Non-pigmented ciliary epithelial cell (primary cell): ENCODE measurements around the gene FOXN3.

Experiments used
- DNase-seq: peaks from one replicate; pipeline ENCODE4 v3.0.0-alpha.2; 2010; ENCODE audit warnings: low read depth

The FOXN3 gene

DNA sequence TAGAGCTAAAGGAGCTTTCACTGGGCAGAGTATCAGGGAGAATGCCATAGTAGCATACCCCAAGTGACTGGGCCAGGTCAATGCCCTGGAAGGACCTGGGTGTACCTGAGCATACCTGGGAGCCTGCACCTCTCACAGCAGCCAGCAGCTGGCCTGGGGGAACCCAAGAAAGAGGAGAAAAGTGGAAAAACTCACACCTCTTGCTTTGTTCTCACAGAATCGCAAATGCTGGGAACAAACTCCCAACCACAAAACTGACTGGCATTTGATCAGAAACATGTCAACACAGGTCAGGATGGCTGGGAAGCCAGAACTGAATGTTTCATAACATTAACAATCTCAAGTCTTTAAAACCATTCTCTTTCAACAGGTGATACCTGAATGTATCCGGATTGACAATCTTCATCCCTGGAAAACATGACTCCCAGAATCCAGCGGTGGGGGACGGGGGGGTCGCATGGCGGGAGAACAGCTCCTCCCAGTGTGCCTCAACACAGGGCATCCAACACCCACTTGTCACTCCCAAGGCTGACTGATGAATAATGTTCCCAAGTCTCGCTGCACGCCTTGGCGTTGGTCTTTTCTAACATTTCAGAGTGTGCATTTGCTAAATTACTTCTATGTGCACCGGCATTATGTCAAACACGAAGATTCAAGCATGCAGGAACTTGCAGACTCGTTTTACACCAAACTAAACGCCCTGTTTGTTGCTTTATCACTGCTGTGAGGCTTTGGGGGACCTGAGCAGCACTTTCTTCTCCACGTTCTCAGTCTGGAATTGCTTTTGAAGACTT, 7.9 kb downstream of the FOXN3 start:
- DNase-seq = no peak

DNA sequence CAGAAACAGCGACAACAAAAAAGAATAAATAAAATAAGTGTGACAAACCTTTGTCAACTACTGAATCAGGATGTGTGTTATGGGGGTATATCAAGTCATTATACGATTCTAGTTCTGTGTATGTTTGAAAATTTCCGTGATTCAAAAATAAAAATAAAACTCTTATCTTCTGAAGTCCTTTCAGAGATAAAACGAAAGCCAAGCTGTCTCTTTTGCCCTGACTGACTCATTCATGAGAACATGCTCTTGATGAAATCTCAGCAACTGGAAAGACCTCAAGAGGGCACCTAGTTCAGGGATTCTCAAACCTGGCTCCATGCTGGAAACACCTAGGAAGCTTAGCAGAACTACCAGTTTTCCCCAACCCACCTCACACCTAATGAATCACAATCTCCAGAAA, 9.2 kb downstream of the FOXN3 start:
- no peak for DNase-seq

DNA sequence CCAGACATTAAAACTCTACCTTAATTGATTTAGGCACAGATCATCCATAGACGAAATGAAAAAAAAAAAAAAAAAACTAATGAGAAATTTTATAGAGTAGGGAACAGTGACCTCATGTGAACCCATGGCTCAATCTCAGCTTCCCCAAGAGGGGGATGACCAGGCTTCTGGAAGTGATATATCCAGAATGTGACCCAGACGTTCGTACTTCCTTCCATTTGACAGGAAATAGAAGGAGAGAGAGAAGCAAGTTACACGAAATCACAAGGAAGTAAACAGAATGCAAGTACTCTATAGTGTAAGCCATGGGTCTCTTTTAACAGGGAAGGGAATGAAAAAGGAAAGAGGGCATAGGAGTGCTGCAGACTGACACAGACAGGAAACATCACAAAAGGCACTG, 10.1 kb downstream of the FOXN3 start:
- no peak for DNase-seq

- no peak for DNase-seq
Measured at GRCh38 chr14:89406361-89406760, 10.7 kb downstream of the FOXN3 start.

DNA sequence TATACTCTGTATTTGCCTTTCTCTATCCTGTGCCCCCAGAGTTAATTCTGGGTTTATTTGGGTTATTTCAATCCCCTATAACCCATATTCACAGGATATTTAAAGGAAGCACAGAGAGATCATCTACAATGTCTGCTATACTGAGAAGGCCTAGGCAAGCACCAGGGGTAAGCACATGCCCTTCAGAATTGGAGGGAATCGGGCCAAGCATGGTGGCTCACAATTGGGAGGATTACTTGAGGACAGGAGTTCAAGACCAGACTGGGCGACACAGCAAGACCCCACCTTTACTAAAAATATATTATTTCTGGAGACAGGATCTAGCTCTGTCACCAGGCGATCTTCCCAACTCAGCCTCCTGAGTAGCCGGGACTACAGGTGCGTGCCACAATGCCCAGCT, 11.3 kb downstream of the FOXN3 start:
- DNase-seq = no peak

DNA sequence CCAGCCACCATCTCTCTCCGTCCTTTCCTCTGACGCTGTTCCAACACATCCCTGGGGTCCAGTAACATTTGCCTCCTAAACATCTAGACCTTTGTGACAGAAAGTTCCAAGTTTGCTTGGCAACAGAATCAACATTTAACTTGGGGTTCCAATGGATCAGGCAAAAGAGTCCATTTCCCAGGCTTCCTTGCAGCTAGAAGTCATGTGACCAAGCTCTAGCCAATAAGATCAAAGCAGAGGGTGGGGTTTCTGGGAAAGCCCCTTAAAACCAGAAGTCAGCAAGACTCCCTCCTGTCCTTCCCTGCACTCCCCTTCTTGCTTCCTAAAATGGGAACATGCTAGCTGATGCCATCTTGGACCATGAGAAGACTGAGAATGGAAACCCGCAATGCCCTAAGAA, 14.7 kb downstream of the FOXN3 start:
- DNase-seq = no peak

- no peak for DNase-seq
Measured at GRCh38 chr14:89401761-89402160, 15.3 kb downstream of the FOXN3 start.

- DNase-seq = no peak
Measured at GRCh38 chr14:89401241-89401640, 15.8 kb downstream of the FOXN3 start.

DNA sequence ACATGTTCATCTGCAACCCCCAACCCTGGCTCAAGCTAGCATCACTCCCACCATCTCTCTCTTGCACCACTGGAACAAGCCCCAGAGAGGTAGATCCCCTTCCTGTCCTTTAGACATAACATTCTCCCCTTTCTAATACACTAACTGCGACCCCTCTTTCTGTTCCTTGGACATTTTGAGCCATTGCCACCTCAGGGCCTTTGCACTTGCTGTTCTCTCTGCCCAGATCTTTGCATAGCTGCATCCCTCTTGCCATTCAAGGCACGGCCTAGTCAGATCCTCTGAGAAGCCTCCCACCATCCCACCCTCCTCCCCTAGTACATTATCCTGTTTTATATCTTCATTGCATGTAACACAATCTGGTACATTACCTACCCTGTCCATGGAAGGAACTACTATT, 16.5 kb downstream of the FOXN3 start:
- DNase-seq = no peak

- peak; percentile 65 for DNase-seq
Measured at GRCh38 chr14:89399594-89400068, 17.4 kb downstream of the FOXN3 start.

DNA sequence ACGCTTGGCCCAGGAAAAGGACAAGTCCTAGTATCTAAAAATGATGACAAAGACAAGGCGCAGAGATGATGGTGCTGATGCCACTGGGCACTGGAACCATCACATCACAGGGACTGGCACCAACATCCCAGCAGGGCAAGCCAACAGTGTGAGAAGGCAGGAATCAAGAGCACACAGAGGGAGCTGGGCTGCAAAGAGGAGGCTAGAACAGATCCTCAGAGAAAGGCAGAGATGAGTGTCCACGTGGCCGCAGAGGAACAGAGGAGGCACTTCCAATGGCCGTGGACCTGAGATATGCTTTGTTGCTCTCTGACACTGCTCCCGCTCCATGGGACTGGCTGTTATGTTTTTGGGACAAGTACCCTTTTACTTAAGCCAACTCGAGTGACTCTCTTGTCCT, 17.9 kb downstream of the FOXN3 start:
- no peak for DNase-seq

DNA sequence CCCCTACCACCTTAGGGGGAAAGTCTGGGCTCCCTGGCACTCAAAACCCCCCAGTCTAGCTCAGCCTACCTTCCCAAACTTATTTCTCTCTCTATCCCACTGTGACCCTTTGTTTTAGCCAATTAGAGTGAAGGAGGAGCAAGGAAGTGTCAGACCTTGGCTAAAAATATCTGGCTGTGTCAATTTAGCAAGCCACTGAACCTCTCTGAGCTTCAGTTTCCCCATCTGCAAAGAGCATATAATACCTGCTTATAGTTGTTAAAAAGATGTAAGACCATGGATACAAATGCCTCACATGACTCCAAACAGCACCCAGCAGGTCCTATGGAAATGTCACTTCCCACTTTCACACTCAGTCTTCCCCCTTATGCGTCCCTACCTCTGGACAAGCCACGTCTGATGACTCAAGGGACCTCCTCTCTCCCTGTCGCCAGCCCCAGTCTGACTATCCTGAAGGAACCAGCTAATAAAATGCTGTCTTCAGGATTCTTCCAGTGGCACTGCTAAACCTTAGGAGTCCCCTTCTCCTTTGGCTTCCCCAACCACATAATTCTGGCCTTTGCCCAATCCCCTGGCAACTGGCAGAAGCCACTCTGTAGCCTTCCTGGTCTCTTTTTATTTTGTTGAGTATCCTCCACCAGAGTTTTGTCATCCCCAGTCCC, 19.3 kb downstream of the FOXN3 start:
- DNase-seq = no peak

DNA sequence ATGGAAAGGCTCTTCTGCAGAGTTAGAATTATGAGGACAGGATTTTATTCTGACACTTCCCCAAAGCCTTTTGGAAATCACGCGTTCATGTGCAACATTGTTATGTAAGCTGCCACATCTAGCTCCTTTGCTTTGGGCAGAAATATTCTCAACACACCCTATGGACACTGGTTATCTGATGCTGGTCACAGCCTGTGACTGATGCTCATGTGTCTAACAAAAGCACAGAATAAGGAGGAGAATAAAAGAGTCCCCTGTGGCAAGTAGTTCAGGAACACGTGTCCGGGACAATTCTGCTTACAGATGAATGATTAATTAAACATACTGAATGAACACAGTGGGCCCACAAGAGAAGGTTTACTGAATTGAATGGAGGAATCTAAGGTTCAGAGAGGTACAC, 22.1 kb downstream of the FOXN3 start:
- DNase-seq = no peak

- no peak for DNase-seq
Measured at GRCh38 chr14:89393222-89393745, 23.7 kb downstream of the FOXN3 start.

DNA sequence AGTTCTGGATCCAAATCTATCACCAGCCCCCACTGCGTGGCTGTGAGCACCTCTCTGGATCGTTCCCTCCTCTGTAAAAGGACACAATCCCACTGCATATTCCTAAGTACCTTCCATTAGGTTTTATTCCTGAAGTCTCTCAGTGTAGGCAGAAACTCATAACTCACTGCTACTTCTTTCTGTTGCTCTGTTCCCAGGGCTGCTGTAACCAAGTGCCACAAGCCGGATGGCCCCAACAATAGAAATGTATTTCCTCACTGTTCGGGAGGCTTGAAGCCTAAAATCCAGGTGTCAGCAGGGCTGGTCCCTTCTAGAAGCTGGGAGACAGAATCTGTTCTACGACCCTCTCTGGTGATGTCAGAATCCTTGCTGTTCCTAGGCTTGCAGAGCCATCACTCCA, 24.9 kb downstream of the FOXN3 start:
- DNase-seq = no peak

DNA sequence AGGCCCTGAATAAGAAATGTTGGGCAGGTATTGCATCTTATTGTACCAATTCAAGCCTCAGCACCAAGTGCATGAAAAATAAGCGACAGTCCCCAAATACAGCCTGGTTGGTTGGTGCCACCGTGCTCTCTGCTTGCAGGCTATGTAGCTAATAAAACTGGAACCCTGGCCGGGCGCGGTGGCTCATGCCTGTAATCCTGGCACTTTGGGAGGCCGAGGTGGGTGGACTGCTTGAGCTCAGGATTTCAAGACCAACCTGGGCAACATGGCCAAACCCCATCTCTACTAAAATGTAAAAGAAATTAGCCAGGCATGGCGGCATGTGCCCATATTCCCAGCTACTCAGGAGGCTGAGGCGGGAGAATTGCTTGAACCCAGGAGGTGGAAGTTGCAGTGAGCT, 25.5 kb downstream of the FOXN3 start:
- DNase-seq = no peak

DNA sequence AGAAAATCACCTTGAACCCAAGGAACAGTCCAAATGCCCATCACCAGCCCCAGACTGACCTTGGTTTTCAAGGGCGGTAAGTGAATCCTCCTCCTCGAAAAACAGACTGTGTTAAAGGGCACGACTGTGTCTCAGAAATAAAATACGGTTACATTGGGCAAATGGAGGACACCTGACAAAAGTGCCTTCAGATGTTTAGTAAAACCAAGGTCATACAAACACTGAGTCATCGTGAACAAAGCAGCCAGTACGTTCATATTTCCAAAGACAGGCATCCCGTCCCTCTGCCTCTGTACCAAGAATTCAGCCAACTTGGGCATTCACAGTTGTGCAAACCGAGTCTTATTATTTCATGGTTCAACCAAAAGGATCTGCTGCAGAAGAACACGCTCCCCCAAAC, 25.9 kb downstream of the FOXN3 start:
- DNase-seq = no peak

- DNase-seq = no peak
Measured at GRCh38 chr14:89388853-89389252, 28.2 kb downstream of the FOXN3 start.

DNA sequence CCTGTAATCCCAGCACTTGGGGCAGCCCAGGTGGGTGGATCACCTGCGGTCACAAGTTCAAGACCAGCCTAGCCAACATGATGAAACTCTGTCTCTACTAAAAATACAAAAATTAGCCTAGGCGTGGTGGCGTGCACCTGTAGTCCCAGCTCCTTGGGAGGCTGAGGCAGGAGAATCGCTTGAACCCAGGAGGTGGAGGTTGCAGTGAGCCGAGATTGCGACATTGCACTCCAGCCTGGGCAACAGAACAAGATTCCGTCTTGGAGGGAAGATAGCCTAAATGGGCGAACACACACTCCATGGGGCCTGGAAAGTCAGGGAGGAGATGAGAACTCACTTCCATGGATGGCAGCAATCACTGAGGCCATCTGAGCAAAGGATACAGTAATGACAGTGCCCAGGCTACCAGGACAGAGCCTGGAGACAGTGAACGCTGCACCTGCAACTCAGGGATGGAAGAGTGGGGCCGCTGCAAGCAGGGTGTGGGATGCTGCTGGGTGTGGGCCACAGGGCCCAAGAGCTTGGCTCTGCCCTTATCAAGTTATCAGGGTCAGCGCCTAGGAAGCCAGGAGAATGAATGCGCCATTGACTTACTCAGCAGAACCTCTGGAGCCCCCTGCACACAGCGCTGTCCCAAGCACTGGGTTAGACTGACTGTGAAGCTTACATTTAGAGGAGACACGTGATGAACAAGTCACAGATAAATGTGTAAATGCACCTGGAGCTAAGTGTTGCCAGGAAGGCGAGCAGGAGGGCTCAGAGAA, 28.9 kb downstream of the FOXN3 start:
- DNase-seq = no peak

DNA sequence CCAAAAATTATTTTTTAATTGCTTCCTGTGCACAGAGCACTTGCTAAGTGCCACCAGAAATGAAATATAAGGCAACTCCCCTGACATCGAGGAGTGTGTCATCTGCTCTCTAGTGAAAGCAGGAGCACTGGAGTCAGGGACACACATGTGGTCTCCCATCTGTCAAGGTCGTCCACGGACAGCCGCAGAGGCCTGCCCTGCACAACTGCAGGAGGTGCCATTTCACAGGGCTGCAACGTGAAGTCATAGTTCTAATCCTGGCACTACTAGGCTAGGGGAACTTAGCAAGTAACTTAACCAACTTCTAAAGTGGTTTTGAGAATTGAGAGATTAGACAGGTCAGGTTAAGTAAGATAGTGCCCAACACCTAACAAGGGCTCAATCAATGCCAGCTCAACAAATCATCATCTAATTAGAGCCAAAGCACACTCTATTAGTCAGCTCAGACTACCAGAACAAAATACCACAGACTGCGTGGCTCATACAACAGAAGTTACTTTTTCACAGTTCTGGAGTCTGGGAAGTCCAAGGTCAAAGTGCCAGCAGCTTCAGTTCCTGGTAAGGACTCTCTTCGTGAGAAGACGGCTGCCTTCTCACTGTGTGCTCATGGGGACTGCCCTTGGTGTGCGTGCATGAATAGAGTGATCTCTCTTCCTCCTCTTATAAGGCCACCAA, 30.7 kb downstream of the FOXN3 start:
- no peak for DNase-seq

- no peak for DNase-seq
Measured at GRCh38 chr14:89384636-89385035, 32.4 kb downstream of the FOXN3 start.

DNA sequence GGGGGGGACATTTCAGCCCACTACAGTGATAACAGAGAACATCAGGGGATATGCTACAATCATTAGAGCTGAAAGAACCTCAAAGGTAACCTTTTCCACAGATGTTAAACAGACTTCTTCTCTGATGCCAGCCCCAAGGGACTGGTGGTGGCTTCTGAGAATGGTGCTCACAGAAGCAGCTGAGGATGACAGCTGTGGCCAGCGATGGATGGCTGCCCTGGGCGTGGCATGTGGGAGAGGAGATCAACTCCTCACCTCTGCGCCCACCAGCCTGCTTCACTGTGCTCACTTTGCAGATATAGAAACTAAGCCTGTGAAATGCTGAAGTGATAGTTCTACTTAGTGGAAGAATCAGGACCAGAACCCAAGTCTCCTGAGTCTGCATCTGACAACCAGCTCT, 33.0 kb downstream of the FOXN3 start:
- DNase-seq = no peak
